NCI-H82 (cell line): Measurements from ENCODE around the gene COMMD9.
"Not testable (repeated sequence)": the region's sequence is repeated elsewhere in the genome, so short reads cannot be mapped to it uniquely, and the experiment has no call there.

Experiments used
- DNase-seq: peaks from one replicate; lab custom pipeline; 2025; lab: John Stamatoyannopoulos, UW

COMMD9 gene

DNA sequence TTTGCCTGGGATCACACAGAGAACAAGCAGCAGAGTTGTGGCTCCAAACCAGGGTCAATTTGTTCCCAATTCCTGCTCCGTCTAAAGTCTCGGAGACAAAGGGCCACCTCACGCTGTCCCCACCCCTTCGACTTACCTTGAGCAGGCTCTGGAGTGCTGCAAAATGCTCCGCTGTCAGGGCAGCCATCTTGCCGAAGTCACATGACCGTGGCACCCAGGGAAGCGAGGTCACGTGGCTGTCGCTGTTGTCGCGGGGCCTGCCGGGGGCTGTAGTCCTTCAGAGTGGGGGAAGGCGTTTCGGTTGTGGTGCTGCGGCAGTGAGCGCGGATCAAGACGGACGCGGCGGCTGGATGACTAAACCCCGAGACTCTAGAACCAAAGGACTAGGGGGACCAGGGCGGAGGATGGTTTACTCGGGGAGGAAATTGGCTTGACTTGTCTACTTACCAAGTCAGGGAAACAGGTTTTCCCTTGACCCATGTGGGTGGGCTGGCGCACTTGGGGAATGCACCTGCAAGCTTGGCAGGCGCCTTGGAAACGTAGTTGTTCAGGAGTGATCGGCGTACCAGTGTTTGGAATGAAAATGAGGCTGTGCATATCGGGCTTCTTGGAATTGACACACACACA, at the start of gene COMMD9:
Gene COMMD9 (minus strand): TSS at position 199 of the 627 bp plus-strand sequence. CDS start 12 bp downstream, at position 187.
- DNase-seq = peak; percentile 94

DNA sequence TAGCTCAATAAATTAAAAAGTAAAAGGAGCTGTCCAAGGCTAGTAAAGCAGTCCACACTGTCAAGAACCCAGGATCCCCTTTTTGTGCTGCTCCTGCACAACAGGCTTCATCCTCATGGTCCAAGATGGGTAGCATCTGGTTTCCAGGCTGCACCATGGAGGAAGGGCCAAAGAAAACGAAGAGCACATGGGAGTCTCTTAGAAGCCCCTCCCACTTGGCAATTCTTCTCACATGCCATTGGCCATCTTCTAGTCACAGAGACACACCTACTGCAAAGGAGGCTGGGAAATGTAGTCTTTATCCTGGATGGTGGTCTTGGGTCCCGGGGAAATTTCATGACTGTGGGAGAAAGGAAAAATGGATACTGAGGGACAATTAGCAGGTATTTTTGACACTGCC, 44.7 kb upstream of the COMMD9 start:
- peak; percentile 85 for DNase-seq

DNA sequence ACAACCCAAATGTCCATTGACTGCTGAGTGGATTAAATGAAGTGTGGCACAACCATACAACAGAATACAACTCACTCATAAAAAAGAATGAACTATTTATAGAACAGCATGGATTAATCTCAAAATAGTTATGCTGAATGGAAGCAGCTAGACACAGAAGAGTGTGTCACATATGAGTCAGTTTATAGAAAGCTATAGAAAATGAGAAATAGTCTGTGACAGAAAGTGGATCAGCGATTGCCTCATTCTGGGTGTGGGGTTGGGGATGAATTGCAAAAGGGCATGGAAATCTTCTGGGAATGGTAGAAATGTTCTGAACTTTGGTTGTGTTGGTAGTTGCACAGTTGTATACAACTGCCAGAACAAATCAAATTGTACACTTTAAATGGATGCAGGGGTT, 44.2 kb upstream of the COMMD9 start:
- no peak for DNase-seq

GRCh38 chr11:36330411-36330810, 41.2 kb upstream of the COMMD9 start:
- no peak for DNase-seq

- no peak for DNase-seq
Observed at GRCh38 chr11:36328966-36329673, 39.9 kb upstream of the COMMD9 start.

DNA sequence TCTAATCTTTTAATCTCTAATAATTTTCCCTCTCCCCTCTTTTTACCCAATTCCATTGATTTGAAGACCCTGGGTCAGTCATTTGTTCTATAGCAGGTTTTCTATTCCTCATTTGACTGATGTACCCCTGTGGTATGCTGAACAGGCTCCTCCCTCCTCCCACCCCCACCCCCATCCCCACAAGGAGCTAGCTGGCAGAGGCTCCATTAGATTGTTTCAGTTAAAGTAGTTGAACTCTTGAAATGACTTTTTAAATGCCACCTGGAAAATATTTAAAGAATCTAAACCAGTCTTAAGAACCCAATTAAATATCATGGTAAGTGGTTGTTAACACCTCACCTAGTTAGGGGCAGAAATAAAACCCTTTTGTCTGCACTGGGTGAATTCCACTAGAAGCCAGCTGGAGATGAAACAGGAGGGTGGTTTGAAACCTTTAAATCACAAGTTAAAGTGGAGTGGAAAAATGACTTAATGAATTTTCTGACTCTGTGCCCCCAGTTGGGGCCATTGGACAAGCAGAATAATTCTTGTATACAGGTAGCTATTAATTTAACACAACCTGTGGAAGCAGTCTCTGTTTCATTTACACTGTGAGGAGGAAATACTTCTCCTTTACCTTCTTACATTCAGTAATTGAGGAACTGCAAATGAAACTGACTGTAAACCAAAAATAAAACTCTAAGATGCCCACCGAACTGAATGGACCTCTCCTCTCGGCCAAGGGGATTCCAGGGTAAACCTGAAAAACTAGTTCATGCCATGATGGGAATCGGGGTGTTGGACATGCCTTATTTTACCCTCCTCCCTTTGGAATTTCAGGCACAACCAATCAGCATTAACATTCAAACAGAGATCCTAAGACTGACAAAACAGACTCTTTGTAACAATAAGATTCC, 37.5 kb upstream of the COMMD9 start:
- DNase-seq = no peak

- not testable (repeated sequence) for DNase-seq
Observed at GRCh38 chr11:36325403-36325802, 36.2 kb upstream of the COMMD9 start.

DNA sequence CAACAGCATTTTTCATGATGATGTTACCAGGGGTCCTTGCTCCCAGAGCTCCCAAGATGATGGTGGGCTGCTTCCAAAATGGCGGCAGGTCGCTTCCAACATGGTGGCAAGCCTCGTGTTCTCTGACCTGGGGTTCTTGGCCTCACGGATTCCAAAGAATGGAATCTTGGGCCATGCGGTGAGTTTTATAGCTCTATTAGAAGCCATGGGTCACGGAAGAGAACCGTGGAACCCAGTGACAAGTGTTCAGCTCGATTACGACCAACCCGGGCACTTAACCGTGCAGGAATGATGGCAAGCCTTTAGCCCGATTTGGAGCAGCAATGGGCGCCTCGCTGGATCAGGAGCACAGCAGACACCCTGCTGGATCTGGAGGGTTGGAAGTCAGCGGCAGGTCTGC, 35.7 kb upstream of the COMMD9 start:
- DNase-seq = not testable (repeated sequence)

DNA sequence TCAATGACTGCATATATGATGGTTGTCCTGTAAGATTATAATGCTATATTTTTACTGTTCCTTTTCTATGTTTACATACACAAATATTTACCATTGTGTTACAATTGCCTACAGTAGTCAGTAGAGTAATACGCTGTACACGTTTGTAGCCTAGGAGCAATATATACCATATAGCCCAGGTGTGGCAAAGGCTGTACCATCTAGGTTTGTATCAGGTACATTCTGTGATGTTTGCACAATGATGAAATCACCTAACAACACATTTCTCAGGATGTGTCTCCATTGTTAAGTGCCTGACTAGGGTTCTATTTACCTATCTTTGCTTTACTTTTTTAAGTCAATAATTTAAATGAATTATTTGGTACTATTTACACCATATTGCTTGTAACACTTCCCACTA, 28.8 kb upstream of the COMMD9 start:
- no peak for DNase-seq

GRCh38 chr11:36316049-36316448, 26.8 kb upstream of the COMMD9 start:
- no peak for DNase-seq

GRCh38 chr11:36314434-36314767, 25.2 kb upstream of the COMMD9 start:
- no peak for DNase-seq

DNA sequence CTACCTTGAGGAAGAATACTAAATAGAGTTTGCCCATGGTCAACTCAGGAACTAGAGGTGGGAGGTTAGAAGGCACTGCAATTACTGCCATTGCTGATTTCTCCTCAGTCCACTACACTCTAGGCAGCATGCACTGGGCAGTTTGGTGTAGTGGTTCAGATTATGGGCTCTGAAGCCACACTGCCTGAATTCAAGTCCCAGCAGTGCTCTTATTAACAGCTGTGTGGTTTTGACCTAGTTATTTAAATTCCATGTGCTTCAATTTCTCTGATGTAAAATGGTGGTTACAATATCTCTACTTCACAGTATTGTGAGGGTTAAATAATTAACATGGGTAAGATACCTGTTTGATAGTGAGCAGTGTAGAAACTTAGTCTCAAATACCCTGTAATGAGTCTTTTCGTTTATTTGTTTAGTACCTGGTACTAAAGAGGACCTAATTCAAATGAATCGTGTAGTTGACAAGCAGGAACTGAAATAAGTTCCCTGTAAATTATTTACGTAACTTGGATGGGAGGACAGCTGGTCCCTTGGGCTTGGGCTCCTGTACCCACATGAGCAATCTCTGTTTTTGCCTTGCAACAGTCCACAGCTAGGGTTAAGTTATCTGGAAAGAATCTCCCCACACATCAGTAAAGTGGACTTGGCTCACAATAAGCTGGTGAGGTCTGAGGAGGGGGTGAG, 24.7 kb upstream of the COMMD9 start:
- DNase-seq = no peak

GRCh38 chr11:36312611-36313472, 23.6 kb upstream of the COMMD9 start:
- DNase-seq = no peak

DNA sequence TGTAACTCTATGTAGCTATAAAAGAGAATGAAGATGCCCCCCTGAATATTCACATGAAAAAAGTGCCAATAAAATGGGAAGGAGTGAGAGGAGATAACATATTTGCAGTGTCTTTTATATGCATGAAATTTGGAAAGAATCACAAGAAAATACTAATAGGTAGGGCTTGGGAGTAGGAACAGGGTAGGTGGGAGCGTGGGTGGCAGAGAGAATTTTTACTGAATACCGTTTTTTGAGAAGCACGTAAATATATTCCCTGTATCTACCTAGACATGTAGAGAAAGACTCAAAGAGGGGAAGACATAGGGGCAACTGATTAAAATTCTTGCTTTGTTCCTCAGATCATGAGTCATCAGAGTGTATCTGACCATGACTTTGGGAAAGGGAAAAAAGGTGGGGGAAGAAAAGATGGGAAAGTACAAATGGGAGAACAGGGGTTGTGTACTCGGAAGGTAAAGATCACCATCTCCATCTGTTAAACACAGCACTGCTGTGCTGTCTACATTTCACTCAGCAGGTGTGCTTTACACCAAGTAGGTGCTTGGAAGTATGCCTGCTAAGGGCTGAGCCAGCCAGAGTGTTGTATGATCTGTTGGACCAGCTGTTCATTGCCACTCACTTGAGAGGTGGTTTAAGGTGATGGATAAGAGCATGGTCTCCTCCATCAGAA, 22.8 kb upstream of the COMMD9 start:
- peak; percentile 43 for DNase-seq

DNA sequence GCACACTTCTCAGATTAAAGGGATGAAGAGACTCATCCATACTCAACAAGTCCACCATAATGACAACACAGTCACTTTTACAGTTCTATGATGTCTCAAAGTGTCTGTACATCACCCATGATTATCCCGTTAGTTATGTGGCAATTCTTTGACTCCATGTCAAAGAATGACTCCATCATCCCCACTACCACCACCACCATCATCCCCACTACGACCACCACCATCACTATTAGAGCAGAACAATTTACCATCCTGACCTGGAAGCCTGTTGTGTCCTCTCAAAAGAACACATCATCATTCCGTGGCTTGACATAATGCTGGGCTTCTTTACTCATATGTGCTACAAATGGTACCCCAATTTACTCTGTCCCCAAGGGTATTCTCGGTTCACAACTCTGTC, 20.6 kb upstream of the COMMD9 start:
- no peak for DNase-seq

- no peak for DNase-seq
Observed at GRCh38 chr11:36308577-36308976, 19.4 kb upstream of the COMMD9 start.

DNA sequence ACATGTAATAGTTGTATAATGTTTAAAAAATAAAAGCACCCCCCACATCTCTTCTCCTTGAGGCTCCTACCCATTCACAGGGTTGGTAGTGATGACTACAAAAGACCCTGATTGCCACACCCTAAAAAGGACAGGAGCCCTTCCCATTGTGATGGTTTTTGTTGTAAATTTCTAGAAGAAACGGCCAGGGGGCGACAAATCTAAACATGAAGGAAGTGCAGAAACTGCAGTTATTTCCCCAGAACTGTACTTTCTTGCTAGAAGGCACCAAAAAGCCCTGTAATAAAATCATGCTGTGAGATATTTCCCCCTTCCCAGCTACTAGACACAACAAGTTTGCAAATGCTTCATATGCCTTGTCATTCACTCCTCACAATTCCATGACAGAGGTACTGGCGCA, 17.7 kb upstream of the COMMD9 start:
- DNase-seq = peak; percentile 37

- no peak for DNase-seq
Observed at GRCh38 chr11:36305047-36305446, 15.8 kb upstream of the COMMD9 start.

- no peak for DNase-seq
Observed at GRCh38 chr11:36304351-36304750, 15.1 kb upstream of the COMMD9 start.

GRCh38 chr11:36300650-36301049, 11.4 kb upstream of the COMMD9 start:
- DNase-seq = no peak
